GM19455 (cell line): ENCODE measurements around the gene TBPL1.
"Not testable (repeated sequence)": the region's sequence is repeated elsewhere in the genome, so short reads cannot be mapped to it uniquely, and the experiment has no call there.

ENCODE experiments used
- ATAC-seq: cut with Tn5 transposase; IDR thresholded peaks from one replicate; pipeline ENCODE4 v1.9.1; 2021; ENCODE audit not compliant: unreplicated experiment

The TBPL1 gene

DNA sequence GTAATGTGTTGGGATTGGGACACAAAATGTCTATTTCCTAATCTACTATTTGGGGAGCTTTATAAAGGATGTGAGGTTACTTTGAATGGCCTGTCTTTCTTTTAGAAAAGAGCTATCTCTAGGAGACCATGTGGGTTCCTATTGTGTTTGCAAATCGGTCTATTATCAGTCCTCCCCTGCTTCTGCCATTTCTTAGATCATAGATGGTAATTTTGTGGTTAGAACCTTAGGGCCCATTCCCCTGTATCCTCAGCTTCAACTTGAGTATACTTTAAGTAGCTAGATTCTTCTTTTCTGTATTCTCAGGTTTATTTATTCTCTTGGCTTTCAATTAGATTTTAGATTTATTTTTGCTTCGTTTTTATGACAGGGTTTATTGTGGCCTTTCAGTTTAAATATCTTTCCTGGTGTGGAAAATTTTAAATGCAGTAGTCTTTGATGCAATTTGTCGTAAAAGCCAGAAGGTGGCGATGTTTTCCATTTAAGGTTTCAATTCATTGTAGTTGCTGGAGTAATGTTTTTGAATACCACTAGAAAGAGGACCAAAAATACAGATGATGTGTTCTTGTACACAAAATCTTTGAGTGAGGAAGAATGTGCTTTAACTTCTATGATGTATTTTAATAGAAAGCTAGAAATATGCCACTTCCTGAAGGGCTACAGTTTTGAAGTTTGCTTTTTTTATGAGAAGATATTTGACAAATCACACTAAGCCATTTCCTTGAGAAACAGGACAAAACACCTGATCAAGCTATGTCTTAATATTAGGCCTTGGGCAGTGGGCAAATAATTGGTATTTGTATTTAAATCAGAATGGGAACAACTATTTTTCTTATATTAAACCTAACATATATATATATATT, 20.3 kb downstream of the TBPL1 start:
- ATAC-seq: no peak

DNA sequence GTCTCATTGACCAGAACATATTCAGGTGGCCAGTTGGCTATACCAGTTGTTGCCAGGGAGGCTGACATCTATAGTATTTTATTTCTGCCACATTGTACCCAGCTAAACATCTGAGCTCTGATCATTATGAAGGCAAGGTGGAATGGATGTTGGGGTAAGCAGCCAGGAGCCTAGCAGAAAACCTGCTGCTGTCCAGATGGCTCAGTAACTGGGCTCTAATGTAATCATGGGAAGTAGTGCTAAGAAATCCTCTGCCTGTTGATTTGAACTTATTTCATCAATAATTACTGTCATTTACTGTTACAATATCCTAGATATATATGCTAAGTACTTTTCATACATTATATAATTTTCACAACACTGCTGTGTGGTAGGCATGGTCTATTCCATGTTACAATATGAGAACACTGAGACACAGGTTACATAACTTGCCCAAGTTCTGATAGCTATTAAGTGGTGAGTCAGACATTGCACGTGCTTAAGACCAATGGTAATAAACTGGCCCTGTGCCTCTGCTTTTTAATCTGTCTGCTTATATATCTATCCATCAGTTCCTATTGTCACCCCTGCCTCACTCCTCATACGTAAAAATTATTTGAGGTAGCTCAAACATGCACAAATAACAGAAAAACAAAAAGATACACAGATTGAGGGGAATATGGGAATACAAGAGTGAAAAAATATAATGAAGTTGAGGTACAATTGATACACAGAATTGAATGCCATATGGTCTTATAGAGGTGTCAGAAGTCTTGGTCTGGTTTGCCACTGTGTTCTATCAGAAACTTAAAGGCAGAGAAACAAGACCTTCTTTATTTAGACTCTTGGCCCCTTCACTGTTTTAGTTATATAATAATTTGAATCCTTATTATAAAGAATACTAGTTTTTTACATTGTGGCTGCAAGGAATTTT, 25.2 kb downstream of the TBPL1 start:
- peak; percentile 55 for ATAC-seq

DNA sequence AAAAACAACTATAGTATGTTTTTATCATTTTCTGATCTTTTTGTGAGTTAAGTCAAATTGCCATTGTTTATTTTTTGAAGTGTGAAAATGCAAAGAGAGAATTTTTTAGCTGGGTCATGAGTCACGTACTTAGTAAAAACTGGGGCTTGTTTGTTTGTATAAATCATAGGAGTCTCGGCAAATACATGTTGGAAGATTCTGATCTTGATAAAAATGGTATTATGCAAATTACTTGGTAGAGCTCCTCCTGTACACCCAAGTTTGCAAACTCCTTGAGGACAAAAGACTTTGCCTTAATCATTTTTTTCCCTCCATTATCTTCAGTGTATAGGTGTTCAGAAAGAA, 25.8 kb downstream of the TBPL1 start:
- ATAC-seq: no peak

DNA sequence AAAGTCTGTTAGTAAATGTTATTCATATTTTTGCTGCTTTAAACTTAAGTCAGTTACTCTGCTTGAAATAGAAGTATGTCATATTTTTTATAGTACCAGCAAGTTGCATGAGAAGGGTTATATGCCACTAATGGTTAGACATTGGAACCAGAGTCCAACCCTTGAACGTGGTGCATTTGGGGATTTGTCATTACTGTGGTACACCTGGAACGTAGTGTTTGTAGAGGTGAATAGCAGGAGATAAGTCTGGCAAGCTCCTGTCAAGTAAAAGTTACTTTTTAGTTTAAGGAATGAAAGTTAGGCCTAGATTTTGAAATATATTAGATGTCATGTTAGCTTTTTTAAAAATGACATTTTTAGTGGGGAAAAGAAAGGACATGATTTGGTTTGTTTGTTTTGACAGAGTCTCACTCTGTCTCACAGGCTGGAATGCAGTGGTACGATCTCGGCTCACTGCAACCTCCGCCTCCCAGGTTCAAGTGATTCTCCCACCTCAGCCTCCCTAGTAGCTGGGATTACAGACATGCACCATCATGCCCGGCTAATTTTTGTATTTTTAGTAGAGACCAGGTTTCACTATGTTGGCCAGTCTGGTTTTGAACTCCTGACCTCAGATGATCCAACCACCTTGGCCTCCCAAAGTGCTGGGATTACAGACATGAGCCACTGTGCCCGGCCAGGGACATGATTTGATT, 26.4 kb downstream of the TBPL1 start:
- ATAC-seq: not testable (repeated sequence)

- ATAC-seq: no peak
Measured at GRCh38 chr6:133980168-133980567, 27.1 kb downstream of the TBPL1 start.

DNA sequence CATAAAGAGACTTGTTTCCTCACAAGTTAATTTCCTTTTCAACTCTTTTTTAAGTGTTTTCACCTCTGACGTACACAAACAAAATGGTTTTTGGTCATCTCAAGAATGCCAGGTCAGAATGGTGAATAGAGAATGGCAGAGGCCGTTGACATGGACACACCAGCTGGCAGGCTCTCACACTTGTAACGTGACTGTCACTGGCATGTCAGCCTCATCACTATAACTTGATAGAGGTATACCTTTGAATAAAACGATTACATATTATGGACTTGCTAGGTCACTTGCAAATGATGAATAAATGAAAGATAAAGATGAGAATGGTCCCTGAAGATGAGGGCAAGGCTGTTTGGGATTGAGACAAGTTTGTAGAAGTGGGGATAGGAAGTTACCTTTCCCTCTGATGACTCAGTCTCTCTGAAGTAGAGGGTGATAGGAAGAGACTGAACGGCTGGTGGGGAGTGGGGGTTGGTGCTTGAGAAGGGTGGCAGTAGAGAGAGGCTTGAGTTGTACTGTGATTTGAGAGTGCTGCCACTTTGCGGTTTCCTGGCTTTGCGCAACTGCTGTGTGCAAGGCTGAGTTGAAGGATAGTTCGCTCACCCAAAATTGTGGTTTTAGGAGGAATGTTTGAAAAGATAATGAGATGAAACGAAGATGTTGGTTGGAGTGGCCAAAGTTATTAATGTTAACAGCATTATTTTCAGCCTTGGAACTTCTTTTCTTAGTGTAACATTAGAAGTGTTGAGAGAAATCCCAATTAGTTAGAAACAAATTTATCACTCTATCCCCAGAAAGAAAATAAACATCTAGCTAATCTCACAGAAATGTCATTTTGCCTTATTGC, 30.3 kb downstream of the TBPL1 start:
- no peak for ATAC-seq

DNA sequence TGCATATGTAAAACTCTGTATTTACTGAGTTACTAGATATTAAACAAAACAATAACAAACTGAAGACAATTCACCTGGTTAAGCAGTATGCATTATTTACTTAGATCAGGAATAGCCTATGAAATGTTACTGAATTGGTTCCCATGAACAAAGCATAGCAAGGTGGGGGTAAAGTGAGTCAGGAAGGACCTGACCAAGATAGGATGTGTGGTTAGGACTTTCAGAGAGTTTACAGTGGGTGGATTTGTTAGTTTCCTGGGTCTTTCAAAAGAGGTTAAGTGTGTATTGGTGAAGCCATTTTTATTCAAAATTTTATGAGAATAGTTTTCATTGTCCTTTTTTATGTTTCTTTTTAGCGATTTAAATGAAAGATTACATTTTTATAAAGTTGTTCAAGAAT, 32.9 kb downstream of the TBPL1 start:
- no peak for ATAC-seq

DNA sequence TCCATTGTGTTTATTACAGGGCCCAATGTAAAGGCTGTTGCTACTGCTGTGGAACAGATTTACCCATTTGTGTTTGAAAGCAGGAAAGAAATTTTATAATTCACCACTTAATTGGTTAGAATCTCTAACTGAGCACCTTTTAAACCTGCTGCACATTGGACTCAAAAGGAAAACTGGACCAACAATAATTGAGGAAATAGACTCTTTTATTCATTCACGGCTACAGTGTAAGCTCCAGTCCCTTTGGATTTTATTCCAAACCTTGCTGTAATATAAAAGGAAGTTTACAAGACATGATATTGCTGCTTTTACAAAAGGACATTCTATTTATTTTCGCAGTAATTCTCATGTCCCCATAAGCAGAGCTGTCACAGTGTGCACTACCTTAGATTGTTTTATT, 33.9 kb downstream of the TBPL1 start:
- ATAC-seq: no peak

DNA sequence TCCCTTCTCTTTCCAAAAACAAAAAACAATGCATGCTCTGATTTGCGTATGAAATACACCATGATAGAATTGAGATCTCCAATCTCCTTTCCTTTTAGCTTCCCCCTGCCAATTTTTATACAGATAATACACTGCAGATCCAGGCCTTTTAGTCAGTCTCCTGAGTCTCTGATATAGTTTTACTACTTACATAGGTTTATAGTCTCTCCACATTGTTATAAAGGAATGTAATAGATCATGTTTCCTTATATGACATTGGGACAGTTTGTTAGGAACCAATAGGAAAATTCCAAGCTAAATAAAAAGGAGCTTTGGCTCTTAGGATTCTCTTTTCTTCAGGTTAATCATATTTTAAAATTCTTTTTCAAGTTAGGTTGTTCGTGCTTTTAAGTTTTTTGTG, 36.5 kb downstream of the TBPL1 start:
- no peak for ATAC-seq

GRCh38 chr6:133990321-133990720, 37.3 kb downstream of the TBPL1 start:
- no peak for ATAC-seq

DNA sequence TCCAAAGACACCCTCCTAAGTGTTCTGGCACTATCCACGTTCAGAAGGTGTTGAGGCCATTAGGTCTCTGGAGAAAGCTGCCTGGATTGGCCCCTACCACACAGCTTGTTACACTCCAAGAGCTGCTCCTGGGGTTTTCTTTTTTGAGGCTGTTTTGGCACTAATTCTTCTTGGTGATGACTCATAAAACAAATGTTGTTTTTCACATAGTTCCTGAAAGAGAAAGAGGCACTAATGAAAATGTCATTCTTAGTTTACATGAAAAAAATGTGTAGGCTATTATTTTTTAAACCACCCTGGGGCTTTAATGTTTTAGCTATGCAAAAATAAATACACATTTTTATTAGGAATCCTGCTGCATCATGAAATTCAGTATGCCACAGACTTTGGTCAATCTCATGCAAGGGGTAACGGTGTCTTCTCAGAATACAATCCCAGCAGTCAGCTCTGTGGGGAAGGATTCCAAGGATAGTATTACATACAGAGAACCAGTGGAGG, 38.1 kb downstream of the TBPL1 start:
- ATAC-seq: no peak

DNA sequence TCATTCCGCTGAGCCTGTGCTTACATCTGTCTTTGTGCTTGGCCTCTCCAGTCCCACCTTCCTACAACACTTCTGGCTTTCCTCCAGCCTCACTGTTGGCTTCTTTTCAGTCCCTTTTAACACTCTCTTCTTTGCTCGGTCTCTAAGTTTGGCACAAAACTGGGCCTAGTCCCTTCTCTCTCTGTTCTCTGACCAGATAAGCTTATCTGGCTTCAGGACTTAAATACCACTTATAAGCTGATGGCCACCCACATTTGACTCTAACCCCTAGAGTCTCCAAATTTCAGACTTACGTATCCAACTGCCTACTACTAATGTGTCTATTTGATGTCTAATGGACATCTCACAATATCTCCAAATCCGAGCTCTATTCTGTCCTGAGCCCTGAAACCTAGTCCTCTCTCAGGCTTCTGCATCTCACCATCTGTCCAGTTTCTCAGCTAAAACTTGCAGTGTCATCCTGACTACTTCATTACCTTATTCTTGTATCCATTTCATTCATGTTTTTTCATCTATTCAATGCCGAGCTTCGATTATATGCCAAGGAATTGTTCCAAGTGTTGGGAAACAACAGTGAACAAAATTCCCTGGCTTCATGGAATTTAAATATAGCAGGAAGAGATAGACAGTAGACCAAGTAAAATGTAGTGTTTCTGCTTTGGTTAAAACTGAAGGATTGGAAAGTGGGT, 40.1 kb downstream of the TBPL1 start:
- ATAC-seq: no peak

DNA sequence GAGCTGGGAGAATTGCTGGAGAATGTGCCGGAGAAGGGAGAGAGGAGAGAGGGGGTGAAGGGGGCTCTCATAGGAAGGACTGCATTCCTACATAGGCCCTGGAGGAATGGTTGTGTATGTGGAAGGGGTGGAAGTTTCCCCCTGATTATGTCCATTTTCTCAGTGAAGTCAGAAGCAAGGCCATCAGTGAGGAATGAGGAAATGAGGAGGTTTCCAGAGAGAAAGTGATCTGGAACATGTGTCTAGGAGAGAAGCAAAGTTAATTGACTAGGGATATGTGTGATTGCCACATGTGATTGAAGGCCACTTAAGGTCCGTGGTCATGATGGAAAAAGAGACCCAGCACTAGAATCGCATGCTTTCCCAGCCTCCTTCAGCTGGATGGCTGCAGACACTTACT, 42.3 kb downstream of the TBPL1 start:
- ATAC-seq: no peak

GRCh38 chr6:133995758-133996157, 42.7 kb downstream of the TBPL1 start:
- ATAC-seq: no peak

DNA sequence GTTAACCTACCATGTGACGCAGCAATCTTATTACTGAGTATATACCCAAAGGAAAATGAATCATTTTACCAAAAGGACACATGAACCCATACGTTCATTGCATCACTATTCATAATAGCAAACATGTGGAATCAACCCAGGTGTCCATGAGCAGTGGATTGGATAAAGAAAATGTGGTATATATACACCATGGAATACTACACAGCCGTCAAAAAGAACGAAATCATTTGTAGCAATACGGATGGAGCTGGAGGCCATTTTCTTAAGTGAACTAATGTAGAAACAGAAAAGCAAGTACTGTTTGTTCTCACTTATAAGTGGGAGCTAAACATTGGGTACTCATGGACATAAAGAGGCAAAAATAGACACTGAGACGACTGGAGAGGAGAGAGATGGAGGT, 44.2 kb downstream of the TBPL1 start:
- ATAC-seq: no peak

- no peak for ATAC-seq
Measured at GRCh38 chr6:133999305-133999704, 46.3 kb downstream of the TBPL1 start.

DNA sequence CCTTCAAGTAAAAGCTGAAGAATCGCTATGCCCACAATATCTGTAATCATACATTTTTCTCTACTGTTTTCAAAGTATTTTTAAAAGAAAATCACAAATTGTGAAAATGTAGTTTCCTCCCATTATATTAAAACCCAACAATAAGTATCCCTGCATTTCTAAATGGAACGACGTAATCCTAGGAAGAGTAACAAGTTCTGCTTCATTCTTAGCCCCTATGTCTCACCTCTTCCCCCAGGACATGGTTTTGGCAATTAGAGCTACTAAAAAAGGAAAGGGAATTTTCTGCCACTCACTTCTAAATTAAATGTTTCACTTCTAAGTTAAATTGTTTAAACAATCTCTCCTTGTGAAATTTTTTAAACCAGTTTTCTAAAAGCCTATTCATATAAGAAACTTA, 47.4 kb downstream of the TBPL1 start:
- no peak for ATAC-seq

GRCh38 chr6:134002821-134003220, 49.8 kb downstream of the TBPL1 start:
- ATAC-seq: no peak

- ATAC-seq: no peak
Measured at GRCh38 chr6:134003542-134003951, 50.5 kb downstream of the TBPL1 start.

DNA sequence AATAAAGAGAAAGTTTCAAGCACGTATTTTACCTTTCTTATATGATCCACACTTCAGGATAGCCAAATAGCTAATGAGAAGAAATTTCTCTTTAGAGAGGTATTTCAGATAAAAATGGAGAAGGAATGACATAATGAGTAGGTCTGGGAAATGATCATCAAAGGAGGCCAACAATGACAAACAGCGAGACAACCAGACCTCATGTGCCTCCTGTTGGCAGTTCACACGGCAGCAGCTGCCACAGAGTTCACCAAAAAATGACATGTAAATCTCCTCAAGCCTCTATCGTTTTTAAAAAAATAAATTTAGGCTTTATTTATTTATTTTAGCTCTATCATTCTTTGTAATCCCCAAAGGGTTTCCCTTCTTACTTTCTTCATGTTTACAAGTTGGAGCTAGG, 51.7 kb downstream of the TBPL1 start:
- ATAC-seq: no peak
